ENCODE results near the gene ADAMTS16.

GRCh38 chr5:5135957-5136676, 4.0 kb upstream of the ADAMTS16 start:
- TF ChIP-seq EZH2 (IDR thresholded peaks at IDR 0.05; ENCODE audit: insufficient read depth, poor library complexity, severe bottlenecking) (no peak), EZH2phosphoT487 (IDR thresholded peaks at IDR 0.05; ENCODE audit: insufficient read depth, low read depth) (no peak)
